Liver (tissue), 9 donors: ENCODE results near the gene EOLA1. TPM values are rescaled to one million over a fixed set of nuclear protein-coding genes. Genes with fewer than 3 reads are reported as not detected.

Experiments used
- DNase-seq: peaks from one replicate; pipeline ENCODE4 v3.0.0-alpha.2; 2017; ENCODE audit warnings: low spot score
- H3K27ac ChIP-seq, 2 donors: one replicate each; pipeline ENCODE4 v1.7.0; 2013; ENCODE audit warnings: inconsistent platforms in 2 of 2, low read length in 2 of 2, control low read depth in 1 of 2, low read depth in 1 of 2, mild to moderate bottlenecking in 1 of 2
- H3K27me3 ChIP-seq, 4 donors: one replicate each; pipeline versions ENCODE4 v1.6.1 to v1.7.0; 2013; ENCODE audit warnings: low read length in 3 of 4, inconsistent platforms in 1 of 4, mild to moderate bottlenecking in 1 of 4, moderate library complexity in 1 of 4; ENCODE audit not compliant: control insufficient read depth in 4 of 4, insufficient read depth in 4 of 4
- H3K36me3 ChIP-seq, 4 donors: one replicate each; pipeline versions ENCODE4 v1.6.1 to v1.7.0; 2013; ENCODE audit warnings: low read length in 3 of 4, mild to moderate bottlenecking in 3 of 4, low read depth in 1 of 4, moderate library complexity in 1 of 4; ENCODE audit not compliant: control insufficient read depth in 4 of 4, insufficient read depth in 3 of 4
- H3K4me1 ChIP-seq, 4 donors: one replicate each; pipeline versions ENCODE4 v1.6.1 to v1.7.0; 2013; ENCODE audit warnings: low read length in 3 of 4, mild to moderate bottlenecking in 3 of 4, moderate library complexity in 1 of 4; ENCODE audit not compliant: control insufficient read depth in 4 of 4, insufficient read depth in 4 of 4
- H3K4me3 ChIP-seq, 3 donors: one replicate each; pipeline versions ENCODE4 v1.6.1 to v1.7.0; 2013; ENCODE audit warnings: low read length in 3 of 3, control low read depth in 1 of 3, low read depth in 1 of 3, mild to moderate bottlenecking in 1 of 3
- H3K9ac ChIP-seq, 2 donors: one replicate each; pipeline ENCODE4 v1.7.0; 2013; ENCODE audit warnings: low read length in 2 of 2, mild to moderate bottlenecking in 2 of 2, moderate library complexity in 2 of 2, control low read depth in 1 of 2, low read depth in 1 of 2
- H3K9me3 ChIP-seq, 4 donors: one replicate each; pipeline versions ENCODE4 v1.6.1 to v1.7.0; 2013; ENCODE audit warnings: low read length in 3 of 4; ENCODE audit not compliant: control insufficient read depth in 4 of 4
- EGR1 ChIP-seq, 2 donors: IDR thresholded peaks; 2 replicates each; pipeline ENCODE4 v1.6.1; 2016 to 2018; ENCODE audit warnings: antibody characterized with exemption in 2 of 2, low read depth in 2 of 2
- FOXA2 ChIP-seq: IDR thresholded peaks from 2 replicates; pipeline ENCODE4 v1.6.1; 2016; ENCODE audit warnings: antibody characterized with exemption
- GABPA ChIP-seq, 2 donors: IDR thresholded peaks in 1 of 2; conservative IDR thresholded peaks in 1 of 2; 2 replicates each; pipeline ENCODE4 v1.6.1; 2016; ENCODE audit warnings: antibody characterized with exemption in 2 of 2, mild to moderate bottlenecking in 1 of 2, moderate library complexity in 1 of 2
- HNF4A ChIP-seq, 2 donors: conservative IDR thresholded peaks; 2 replicates each; pipeline ENCODE4 v1.6.1; 2016; ENCODE audit warnings: antibody characterized with exemption in 2 of 2, mild to moderate bottlenecking in 2 of 2
- HNF4G ChIP-seq: IDR thresholded peaks from 2 replicates; pipeline ENCODE4 v1.6.1; 2016; ENCODE audit warnings: antibody characterized with exemption
- JUND ChIP-seq, 2 donors: IDR thresholded peaks; 2 replicates each; pipeline ENCODE4 v1.6.1; 2016; ENCODE audit warnings: antibody characterized with exemption in 2 of 2
- NR2F2 ChIP-seq: IDR thresholded peaks from 2 replicates; pipeline ENCODE4 v1.6.1; 2016; ENCODE audit warnings: antibody characterized with exemption
- RAD21 ChIP-seq, 2 donors: IDR thresholded peaks; 2 replicates each; pipeline ENCODE4 v1.6.1; 2016; ENCODE audit warnings: antibody characterized with exemption in 2 of 2, mild to moderate bottlenecking in 2 of 2
- TAF1 ChIP-seq: conservative IDR thresholded peaks from 2 replicates; pipeline ENCODE4 v1.6.1; 2016; ENCODE audit warnings: antibody characterized with exemption, mild to moderate bottlenecking
- YY1 ChIP-seq: IDR thresholded peaks from 2 replicates; pipeline ENCODE4 v1.6.1; 2016; ENCODE audit warnings: antibody characterized with exemption, mild to moderate bottlenecking
- WGBS: extraction: QIAGEN DNeasy Blood & Tissue Kit; methylation state at CpG from one replicate; pipeline ENCODE4 v1.1.7; 2013; 5-methylcytosine and 5-hydroxymethylcytosine counted together
- polyA plus RNA-seq, 2 donors: library from polyadenylated mRNA; stranded (reverse) in 1 of 2; unstranded in 1 of 2; fragments of 200-250 nt in 1 of 2; fragments of >200 nt in 1 of 2; fragmentation: Nextera tagmentation in 1 of 2; extraction: Ambion mirVana in 1 of 2; gene quantifications; one replicate each; pipeline versions ENCODE4 v1.2.1 to v1.2.3, GENCODE V29; 2013 to 2015
- total RNA-seq, 2 donors: library from RNA; depleted of rRNA; stranded (reverse); fragments of >200 nt; gene quantifications; one replicate each; pipeline ENCODE4 v1.2.3, GENCODE V29; 2014
- TF ChIP-seq, protein P1 (sequence below): IDR thresholded peaks from 2 replicates; pipeline ENCODE4 v1.6.1; 2016; ENCODE audit warnings: antibody characterized with exemption, mild to moderate bottlenecking
- TF ChIP-seq, protein P2 (sequence below): IDR thresholded peaks from 2 replicates; pipeline ENCODE4 v1.6.1; 2016; ENCODE audit warnings: antibody characterized with exemption
- TF ChIP-seq, protein P3 (sequence below): IDR thresholded peaks from 2 replicates; pipeline ENCODE4 v1.6.1; 2016; ENCODE audit warnings: antibody characterized with exemption
- TF ChIP-seq, protein P4 (sequence below): fragments of 150-350 bp; IDR thresholded peaks from 2 replicates; pipeline ENCODE4 v1.5.1; 2017; ENCODE audit warnings: improper control_type of control experiment, low read depth, low read length; ENCODE audit not compliant: missing input control
- TF ChIP-seq, protein P5 (sequence below): IDR thresholded peaks from 2 replicates; pipeline ENCODE4 v1.6.1; 2016; ENCODE audit warnings: antibody characterized with exemption
- donor health status: healthy.
- donor health status: healthy.
- donor health status: healthy.
- donor health status: healthy.
- donor health status: healthy.

EOLA1 gene
- total and polyA plus RNA-seq, 4 donors: 7.5 to 17.2 (median 11.2) TPM

DNA sequence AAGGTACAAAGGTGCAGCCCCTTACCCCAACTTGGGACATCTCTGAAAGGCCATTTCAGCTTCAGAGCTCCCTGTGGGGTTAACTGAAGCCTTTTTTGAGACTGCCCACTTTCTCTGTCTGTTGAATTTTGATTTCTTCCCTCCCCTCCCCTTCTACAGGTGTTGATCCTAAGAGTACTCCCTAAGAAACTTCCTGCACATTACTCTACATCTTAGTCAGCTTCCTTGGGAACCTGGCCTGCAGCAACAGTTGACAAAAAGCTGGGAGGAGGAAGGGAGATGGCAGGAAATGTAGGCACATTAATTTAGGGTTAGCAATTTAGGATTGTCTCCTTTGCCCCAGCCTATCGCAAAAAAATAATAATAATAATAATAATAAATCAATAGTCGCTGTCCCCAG lies 34.5 kb upstream of the EOLA1 start (continued):
- TF ChIP-seq, protein P1, sequence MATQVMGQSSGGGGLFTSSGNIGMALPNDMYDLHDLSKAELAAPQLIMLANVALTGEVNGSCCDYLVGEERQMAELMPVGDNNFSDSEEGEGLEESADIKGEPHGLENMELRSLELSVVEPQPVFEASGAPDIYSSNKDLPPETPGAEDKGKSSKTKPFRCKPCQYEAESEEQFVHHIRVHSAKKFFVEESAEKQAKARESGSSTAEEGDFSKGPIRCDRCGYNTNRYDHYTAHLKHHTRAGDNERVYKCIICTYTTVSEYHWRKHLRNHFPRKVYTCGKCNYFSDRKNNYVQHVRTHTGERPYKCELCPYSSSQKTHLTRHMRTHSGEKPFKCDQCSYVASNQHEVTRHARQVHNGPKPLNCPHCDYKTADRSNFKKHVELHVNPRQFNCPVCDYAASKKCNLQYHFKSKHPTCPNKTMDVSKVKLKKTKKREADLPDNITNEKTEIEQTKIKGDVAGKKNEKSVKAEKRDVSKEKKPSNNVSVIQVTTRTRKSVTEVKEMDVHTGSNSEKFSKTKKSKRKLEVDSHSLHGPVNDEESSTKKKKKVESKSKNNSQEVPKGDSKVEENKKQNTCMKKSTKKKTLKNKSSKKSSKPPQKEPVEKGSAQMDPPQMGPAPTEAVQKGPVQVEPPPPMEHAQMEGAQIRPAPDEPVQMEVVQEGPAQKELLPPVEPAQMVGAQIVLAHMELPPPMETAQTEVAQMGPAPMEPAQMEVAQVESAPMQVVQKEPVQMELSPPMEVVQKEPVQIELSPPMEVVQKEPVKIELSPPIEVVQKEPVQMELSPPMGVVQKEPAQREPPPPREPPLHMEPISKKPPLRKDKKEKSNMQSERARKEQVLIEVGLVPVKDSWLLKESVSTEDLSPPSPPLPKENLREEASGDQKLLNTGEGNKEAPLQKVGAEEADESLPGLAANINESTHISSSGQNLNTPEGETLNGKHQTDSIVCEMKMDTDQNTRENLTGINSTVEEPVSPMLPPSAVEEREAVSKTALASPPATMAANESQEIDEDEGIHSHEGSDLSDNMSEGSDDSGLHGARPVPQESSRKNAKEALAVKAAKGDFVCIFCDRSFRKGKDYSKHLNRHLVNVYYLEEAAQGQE: no peak
- TF ChIP-seq HNF4G: no peak

DNA sequence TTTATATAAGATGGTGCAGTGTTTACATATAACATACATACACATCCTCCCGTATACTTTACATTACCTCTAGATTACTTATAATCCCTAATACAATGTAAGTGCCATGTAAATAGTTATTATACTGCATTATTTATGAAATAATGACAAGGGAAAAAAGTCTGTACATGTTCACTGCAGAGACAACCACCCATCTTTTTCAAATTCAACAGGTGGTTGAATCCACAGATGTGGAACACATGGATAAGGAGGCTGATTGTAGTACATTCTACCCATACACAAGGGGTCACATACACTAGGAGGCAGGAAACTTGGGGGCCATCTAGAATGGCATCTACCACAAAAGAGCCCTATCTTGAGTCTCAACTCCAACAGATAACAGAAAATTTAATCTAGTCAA lies 32.3 kb upstream of the EOLA1 start:
- no peaks in the 10 kb centered on the region for H3K27me3 ChIP-seq
- WGBS: 66% methylated on average over 1 of the region's 1 CpG

More for the DNA sequence above, 32.3 kb upstream of the EOLA1 start:
- H3K4me1 ChIP-seq: peaks cover 0 to 10% (median 7%) of the 10 kb centered on the region in 4 donors
- H3K27ac ChIP-seq: no peak overlapping the region
- TF ChIP-seq, protein P2, sequence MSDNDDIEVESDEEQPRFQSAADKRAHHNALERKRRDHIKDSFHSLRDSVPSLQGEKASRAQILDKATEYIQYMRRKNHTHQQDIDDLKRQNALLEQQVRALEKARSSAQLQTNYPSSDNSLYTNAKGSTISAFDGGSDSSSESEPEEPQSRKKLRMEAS: no peak
- TF ChIP-seq, protein P1: no peak
- TF ChIP-seq, protein P3, sequence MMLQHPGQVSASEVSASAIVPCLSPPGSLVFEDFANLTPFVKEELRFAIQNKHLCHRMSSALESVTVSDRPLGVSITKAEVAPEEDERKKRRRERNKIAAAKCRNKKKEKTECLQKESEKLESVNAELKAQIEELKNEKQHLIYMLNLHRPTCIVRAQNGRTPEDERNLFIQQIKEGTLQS: no peak
- TF ChIP-seq JUND (IDR thresholded peaks at IDR 0.05): no peak
- TF ChIP-seq RAD21 (IDR thresholded peaks at IDR 0.05): no peak
- TF ChIP-seq HNF4A (conservative IDR thresholded peaks at IDR 0.05): no peak
- TF ChIP-seq EGR1 (IDR thresholded peaks at IDR 0.05; ENCODE audit: low read depth in 2 of 2): no peak
- no peak for TF ChIP-seq GABPA (IDR thresholded peaks at IDR 0.05 in 1 of 2, conservative IDR thresholded peaks at IDR 0.05 in 1 of 2)
- TF ChIP-seq NR2F2: no peak
- no peak for TF ChIP-seq HNF4G
- TF ChIP-seq FOXA2: no peak
- TF ChIP-seq, protein P4, sequence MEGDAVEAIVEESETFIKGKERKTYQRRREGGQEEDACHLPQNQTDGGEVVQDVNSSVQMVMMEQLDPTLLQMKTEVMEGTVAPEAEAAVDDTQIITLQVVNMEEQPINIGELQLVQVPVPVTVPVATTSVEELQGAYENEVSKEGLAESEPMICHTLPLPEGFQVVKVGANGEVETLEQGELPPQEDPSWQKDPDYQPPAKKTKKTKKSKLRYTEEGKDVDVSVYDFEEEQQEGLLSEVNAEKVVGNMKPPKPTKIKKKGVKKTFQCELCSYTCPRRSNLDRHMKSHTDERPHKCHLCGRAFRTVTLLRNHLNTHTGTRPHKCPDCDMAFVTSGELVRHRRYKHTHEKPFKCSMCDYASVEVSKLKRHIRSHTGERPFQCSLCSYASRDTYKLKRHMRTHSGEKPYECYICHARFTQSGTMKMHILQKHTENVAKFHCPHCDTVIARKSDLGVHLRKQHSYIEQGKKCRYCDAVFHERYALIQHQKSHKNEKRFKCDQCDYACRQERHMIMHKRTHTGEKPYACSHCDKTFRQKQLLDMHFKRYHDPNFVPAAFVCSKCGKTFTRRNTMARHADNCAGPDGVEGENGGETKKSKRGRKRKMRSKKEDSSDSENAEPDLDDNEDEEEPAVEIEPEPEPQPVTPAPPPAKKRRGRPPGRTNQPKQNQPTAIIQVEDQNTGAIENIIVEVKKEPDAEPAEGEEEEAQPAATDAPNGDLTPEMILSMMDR: no peak
- TF ChIP-seq YY1: no peak
- no peak for TF ChIP-seq TAF1
- TF ChIP-seq, protein P5, sequence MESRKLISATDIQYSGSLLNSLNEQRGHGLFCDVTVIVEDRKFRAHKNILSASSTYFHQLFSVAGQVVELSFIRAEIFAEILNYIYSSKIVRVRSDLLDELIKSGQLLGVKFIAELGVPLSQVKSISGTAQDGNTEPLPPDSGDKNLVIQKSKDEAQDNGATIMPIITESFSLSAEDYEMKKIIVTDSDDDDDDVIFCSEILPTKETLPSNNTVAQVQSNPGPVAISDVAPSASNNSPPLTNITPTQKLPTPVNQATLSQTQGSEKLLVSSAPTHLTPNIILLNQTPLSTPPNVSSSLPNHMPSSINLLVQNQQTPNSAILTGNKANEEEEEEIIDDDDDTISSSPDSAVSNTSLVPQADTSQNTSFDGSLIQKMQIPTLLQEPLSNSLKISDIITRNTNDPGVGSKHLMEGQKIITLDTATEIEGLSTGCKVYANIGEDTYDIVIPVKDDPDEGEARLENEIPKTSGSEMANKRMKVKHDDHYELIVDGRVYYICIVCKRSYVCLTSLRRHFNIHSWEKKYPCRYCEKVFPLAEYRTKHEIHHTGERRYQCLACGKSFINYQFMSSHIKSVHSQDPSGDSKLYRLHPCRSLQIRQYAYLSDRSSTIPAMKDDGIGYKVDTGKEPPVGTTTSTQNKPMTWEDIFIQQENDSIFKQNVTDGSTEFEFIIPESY: no peak
- no peaks in the 10 kb centered on the region for H3K36me3 ChIP-seq
- no peak for DNase-seq
- H3K9ac ChIP-seq: no peak overlapping the region
- no peak overlapping the region for H3K4me3 ChIP-seq
- no peaks in the 10 kb centered on the region for H3K9me3 ChIP-seq
